K562 (cell line): ENCODE measurements around the gene IL20RA. TPM values are rescaled to one million over a fixed set of nuclear protein-coding genes. Genes with fewer than 3 reads are reported as not detected.

Experiments
- ATAC-seq: fragments of 200-7000 bp; cut with Tn5 transposase; 3 replicates; pipeline ENCODE4 v1.9.1; 2020; ENCODE audit warnings: moderate library complexity
- BruUV-seq: library from RNA; stranded (reverse); fragments of 400-500 nt; replicated peaks from 2 replicates; lab custom pipeline; 2021; lab: Mats Ljungman, UMichigan
- CTCF ChIA-PET: fragments of 300-600 bp; formaldehyde crosslinking; extraction: SDS; loops from one replicate; lab custom pipeline; 2021; ENCODE audit warnings: low intra/inter-chr PET ratio; lab: Yijun Ruan, JAX
- POLR2A ChIA-PET: fragments of 300-600, 350-650 bp; sonication (Branson Sonifier 250); formaldehyde crosslinking; extraction: SDS; loops from one replicate; lab custom pipeline; 2021; ENCODE audit warnings: antibody characterized with exemption, inconsistent platforms; lab: Yijun Ruan, JAX
- DNase-seq, 4 experiments: peaks; one replicate each; pipeline versions ENCODE4 v3.0.0 to v3.0.0-alpha.2; 2011 to 2018; ENCODE audit warnings: low spot score in 3 of 4, mixed read lengths in 3 of 4; ENCODE audit errors: extremely low read depth in 1 of 4
- FAIRE-seq: peaks from 2 replicates; lab custom pipeline; 2011; peaks lifted over from hg19 to GRCh38; lab: Jason Lieb, UNC
- H2AFZ ChIP-seq: 2 replicates; pipeline ENCODE4 v1.6.0; 2011; ENCODE audit warnings: low read depth, low read length, control low read depth, inconsistent platforms
- H3K27ac ChIP-seq: fragments of 200-600 bp; 3 replicates; pipeline ENCODE4 v1.8.0; 2011; ENCODE audit warnings: low read depth, mild to moderate bottlenecking, control low read depth, inconsistent platforms, low read length, moderate library complexity, mixed read lengths; ENCODE audit errors: extremely low read depth
- H3K27me3 ChIP-seq, 2 experiments: fragments of 300-600 bp in 1 of 2; 2 replicates in 1 of 2; 3 replicates in 1 of 2; pipeline versions ENCODE4 v1.6.0 to v1.8.0; 2011; ENCODE audit warnings: inconsistent platforms in 2 of 2, low read length in 2 of 2, mild to moderate bottlenecking in 1 of 2, mixed read lengths in 1 of 2, moderate library complexity in 1 of 2; ENCODE audit not compliant: control insufficient read depth in 2 of 2, insufficient read depth in 2 of 2
- H3K36me3 ChIP-seq: fragments of 300-600 bp; 3 replicates; pipeline ENCODE4 v1.8.0; 2011; ENCODE audit warnings: mild to moderate bottlenecking, low read length, inconsistent platforms; ENCODE audit not compliant: control insufficient read depth, insufficient read depth
- H3K4me1 ChIP-seq, 2 experiments: fragments of 200-600 bp in 1 of 2; replicated peaks in 1 of 2; 2 replicates in 1 of 2; 3 replicates in 1 of 2; pipeline versions ENCODE4 v1.5.1 to v1.8.0; 2011; ENCODE audit warnings: inconsistent platforms in 2 of 2, low read length in 2 of 2, mild to moderate bottlenecking in 1 of 2, mixed read lengths in 1 of 2, moderate library complexity in 1 of 2; ENCODE audit not compliant: control insufficient read depth in 2 of 2, insufficient read depth in 2 of 2
- H3K4me2 ChIP-seq: 2 replicates; pipeline ENCODE4 v1.6.1; 2011; ENCODE audit warnings: low read length, control low read depth, inconsistent platforms, mixed read lengths; ENCODE audit not compliant: insufficient read depth
- H3K4me3 ChIP-seq: fragments of 200-600 bp; sonication (generic), shearing (Covaris generic); 2 replicates; pipeline ENCODE4 v1.5.1; 2016; ENCODE audit warnings: control low read depth, inconsistent platforms
- H3K79me2 ChIP-seq: fragments of 200-600 bp; 3 replicates; pipeline ENCODE4 v1.8.0; 2011; ENCODE audit warnings: low read length, inconsistent platforms; ENCODE audit not compliant: control insufficient read depth, insufficient read depth
- H3K9ac ChIP-seq, 2 experiments: 2 replicates each; pipeline versions ENCODE4 v1.6.0 to v1.6.1; 2011; ENCODE audit warnings: low read depth in 2 of 2, low read length in 2 of 2, control low read depth in 1 of 2, inconsistent platforms in 1 of 2, mild to moderate bottlenecking in 1 of 2, mixed read lengths in 1 of 2; ENCODE audit not compliant: insufficient read depth in 1 of 2
- H3K9me1 ChIP-seq: one replicate; pipeline ENCODE4 v1.6.0; 2011; ENCODE audit warnings: inconsistent platforms, mild to moderate bottlenecking, low read length, moderate library complexity; ENCODE audit not compliant: control insufficient read depth, insufficient read depth
- H3K9me3 ChIP-seq: replicated peaks from 2 replicates; pipeline ENCODE4 v1.5.1; 2011; ENCODE audit warnings: low read depth, low read length, inconsistent platforms; ENCODE audit not compliant: control insufficient read depth, insufficient read depth
- H4K20me1 ChIP-seq: replicated peaks from 2 replicates; pipeline ENCODE4 v1.6.1; 2011; ENCODE audit warnings: low read length, inconsistent platforms, mixed read lengths; ENCODE audit not compliant: control insufficient read depth, insufficient read depth
- C11orf30 ChIP-seq: fragments of 450-650 bp; IDR thresholded peaks from 2 replicates; pipeline ENCODE4 v1.6.1; 2016; ENCODE audit warnings: low read depth, mild to moderate bottlenecking
- CEBPG ChIP-seq, 3 experiments: fragments of 200-800 bp in 1 of 3; sonication (Bioruptor generic) in 1 of 3; sonication (generic) in 1 of 3; formaldehyde crosslinking in 1 of 3; IDR thresholded peaks in 2 of 3; conservative IDR thresholded peaks in 1 of 3; 2 replicates each; pipeline versions ENCODE4 v1.6.1 to v1.8.0; 2016 to 2022; ENCODE audit warnings: missing compliant biosample characterization in 2 of 3, missing genetic modification characterization in 2 of 3, mild to moderate bottlenecking in 1 of 3, missing genetic modification reagents in 1 of 3
- CHD2 ChIP-seq: IDR thresholded peaks from 2 replicates; pipeline ENCODE4 v1.6.1; 2011; ENCODE audit warnings: low read depth, low read length
- DMBX1 ChIP-seq: fragments of 250-450 bp; sonication (Bioruptor Pico); IDR thresholded peaks from 2 replicates; pipeline ENCODE4 v1.8.0; 2022; ENCODE audit warnings: inconsistent platforms, mild to moderate bottlenecking, moderate library complexity, borderline replicate concordance
- FOS ChIP-seq: IDR thresholded peaks from 3 replicates; pipeline ENCODE4 v1.6.1; 2011; ENCODE audit not compliant: insufficient read length; ENCODE audit errors: extremely low read depth
- IRF1 ChIP-seq: sonication (generic); formaldehyde crosslinking; IDR thresholded peaks from 2 replicates; pipeline ENCODE4 v1.8.0; 2022; ENCODE audit warnings: missing genetic modification reagents, mild to moderate bottlenecking, borderline replicate concordance
- MAFF ChIP-seq: IDR thresholded peaks from 2 replicates; pipeline ENCODE4 v1.6.1; 2012; ENCODE audit warnings: low read length, improper control_type of control experiment
- MAFG ChIP-seq: fragments of 450-650 bp; conservative IDR thresholded peaks from 2 replicates; pipeline ENCODE4 v1.6.1; 2016; ENCODE audit warnings: missing genetic modification characterization, missing compliant biosample characterization
- MAFK ChIP-seq: IDR thresholded peaks from 2 replicates; pipeline ENCODE4 v1.6.1; 2011; ENCODE audit warnings: low read length, improper control_type of control experiment
- SRSF7 ChIP-seq: fragments of 200-400 bp; formaldehyde crosslinking; optimal IDR thresholded peaks from 2 replicates; pipeline ENCODE3; 2017; ENCODE audit warnings: mild to moderate bottlenecking, low read depth, low read length
- ZNF316 ChIP-seq: fragments of 450-650 bp; IDR thresholded peaks from 2 replicates; pipeline ENCODE4 v1.6.1; 2016
- ZNF583 ChIP-seq: fragments of 250-450 bp; sonication (Bioruptor Pico); IDR thresholded peaks from 2 replicates; pipeline ENCODE4 v1.4.0; 2020
- WGBS: fragments of 100-300 bp; shearing (Covaris generic); methylation state at CpG from one replicate; pipeline ENCODE4 v1.1.6; 2016; ENCODE audit warnings: low coverage, mixed read lengths; ENCODE audit not compliant: insufficient coverage; ENCODE audit errors: missing lambda C conversion rate; 5-methylcytosine and 5-hydroxymethylcytosine counted together
- in situ Hi-C: fragments of 300-500 bp; cut with MboI; formaldehyde crosslinking; loops from 4 replicates; pipeline ENCODE4 v1.15.0; 2018; ENCODE audit warnings: inconsistent platforms, mixed read lengths
- intact Hi-C: fragments of 100-400 bp; cut with micrococcal nuclease; formaldehyde crosslinking; loops from 2 replicates; pipeline ENCODE4 v1.14.2; 2022
- polyA plus RNA-seq, 8 experiments: library from polyadenylated mRNA; depleted of rRNA in 4 of 8; stranded (reverse) in 5 of 8; unstranded in 3 of 8; fragments of >200 nt; fragmentation: Nextera tagmentation in 2 of 8; fragmentation: Illumina TruSeq in 1 of 8; extraction: Ambion mirVana in 2 of 8; extraction: Trizol in 1 of 8; gene quantifications; 2 replicates each; pipeline versions ENCODE4 v1.2.1 to v1.2.3, GENCODE V29; 2011 to 2014; ENCODE audit warnings: inconsistent platforms in 1 of 8, missing spikeins in 1 of 8
- total RNA-seq, 7 experiments: library from RNA; depleted of rRNA in 6 of 7; stranded (reverse); fragments of >200 nt in 6 of 7; fragmentation: Illumina TruSeq in 2 of 7; extraction: Trizol in 2 of 7; gene quantifications; 2 replicates each; pipeline versions ENCODE4 v1.2.1 to v1.2.3, GENCODE V29; 2011 to 2021; ENCODE audit warnings: low replicate concordance in 1 of 7
- TF ChIP-seq, protein P1 (sequence below): fragments of 250-450 bp; sonication (Bioruptor Pico); IDR thresholded peaks from 2 replicates; pipeline ENCODE4 v1.6.1; 2021; ENCODE audit warnings: mild to moderate bottlenecking
- TF ChIP-seq, protein P2 (sequence below): fragments of 200-800 bp; sonication (Bioruptor generic); IDR thresholded peaks from 2 replicates; pipeline ENCODE4 v1.6.1; 2017; ENCODE audit warnings: missing genetic modification characterization, missing compliant biosample characterization
- TF ChIP-seq, protein P3 (sequence below): fragments of 450-650 bp; IDR thresholded peaks from 2 replicates; pipeline ENCODE4 v1.7.0; 2016; ENCODE audit warnings: borderline replicate concordance

IL20RA gene
- total and polyA plus RNA-seq, 9 of the 15 experiments (the other 6 are each of a cell fraction or from before 2014, with no cell fraction given), result not detected

GRCh38 chr6:136952714-136953260, 92.0 kb downstream of the IL20RA start (continued):
- TF ChIP-seq IRF1 (CRISPR knock-in tag), result no peak
- peak; percentile 48 for TF ChIP-seq CEBPG (CRISPR knock-in tag; IDR thresholded peaks at IDR 0.05)
- no peak for TF ChIP-seq CEBPG (tag; conservative IDR thresholded peaks at IDR 0.05 in 1 of 2, IDR thresholded peaks at IDR 0.05 in 1 of 2)
- TF ChIP-seq CHD2, result no peak
- TF ChIP-seq, all 486 proteins: peak for 4

DNA sequence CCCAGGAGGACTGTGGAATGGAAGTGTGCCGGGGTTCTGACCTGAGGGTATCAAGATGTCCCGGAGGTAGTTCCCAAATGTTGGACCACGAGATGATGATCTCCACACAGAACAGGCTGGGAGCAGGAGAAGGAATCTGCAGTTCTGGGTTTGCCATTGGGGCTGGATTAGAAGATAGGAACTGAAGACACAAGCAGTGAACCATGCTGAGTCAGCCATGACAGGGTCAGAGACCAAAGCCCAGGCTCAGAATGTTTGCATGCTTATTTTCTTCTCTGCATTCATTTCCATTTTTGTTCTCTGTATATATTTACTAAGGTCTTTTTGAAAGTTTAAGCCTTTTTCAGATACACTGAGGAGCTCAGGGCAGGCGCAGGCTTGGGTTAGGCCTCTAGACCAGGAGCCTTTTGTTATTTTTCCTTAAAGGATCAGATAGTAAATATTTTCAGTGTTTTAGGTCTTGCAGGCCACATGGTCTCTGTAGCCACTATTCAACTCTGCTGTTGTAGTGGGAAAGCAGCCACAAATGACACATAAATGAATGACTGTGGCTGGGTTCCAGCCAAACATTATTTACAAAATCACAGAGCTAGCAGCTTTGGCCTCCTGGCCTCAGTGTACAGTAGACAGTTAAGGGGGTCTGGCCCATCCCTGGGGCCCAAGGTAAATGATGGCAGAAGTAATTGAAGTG, 94.2 kb downstream of the IL20RA start:
- Histone ChIP-seq H3K36me3 (no peaks in the 10 kb centered on the region), H3K27ac (peak overlapping the region; percentile 15; the same call in 1 of the 3 replicates), H2AFZ (peak overlapping the region; percentile 84), H3K9ac (no peak overlapping the region), H3K79me2 (no peaks in the 10 kb centered on the region), H3K9me3 (no peaks in the 10 kb centered on the region), H4K20me1 (no peaks in the 10 kb centered on the region), H3K4me2 (no peak overlapping the region), H3K9me1 (no peaks in the 10 kb centered on the region), H3K4me1 (peaks cover 0 to 4% of the 10 kb centered on the region in 2 experiments; a peak in 1 of 5 replicates), H3K4me3 (no peak overlapping the region), H3K27me3 (no peaks in the 10 kb centered on the region; a peak in 1 of 5 replicates)
- DNase-seq (peak in 1 of 4 experiments; percentile 38), ATAC-seq (peak; percentile 79), FAIRE-seq (no peak)
- 14% methylated on average over 4 of the region's 4 CpGs for WGBS
- in situ Hi-C loops, result no loop called here
- intact Hi-C loops, result no loop called here
- BruUV-seq, result no TSS peak
- CTCF ChIA-PET, result no interaction called here
- POLR2A ChIA-PET, result interaction anchor here (1.3 kb wide), 1 partner anchor 9 kb away, joined by 3 read pairs; no protein-coding TSS in a partner anchor
- TF ChIP-seq, protein P1, sequence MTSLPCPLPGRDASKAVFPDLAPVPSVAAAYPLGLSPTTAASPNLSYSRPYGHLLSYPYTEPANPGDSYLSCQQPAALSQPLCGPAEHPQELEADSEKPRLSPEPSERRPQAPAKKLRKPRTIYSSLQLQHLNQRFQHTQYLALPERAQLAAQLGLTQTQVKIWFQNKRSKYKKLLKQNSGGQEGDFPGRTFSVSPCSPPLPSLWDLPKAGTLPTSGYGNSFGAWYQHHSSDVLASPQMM (CRISPR knock-in tag), result no peak
- TF ChIP-seq SRSF7 (no peak), FOS (no peak), MAFG (tag) (peak; percentile 68), ZNF583 (peak; percentile 25; the same call in 1 of the 2 replicates), DMBX1 (CRISPR knock-in tag) (0 out of 2 replicates have a peak, but pooled peaks have one; percentile 36), ZNF316 (peak; percentile 82), MAFK (peak; percentile 42; the same call in 1 of the 2 replicates), MAFF (peak; percentile 17; the same call in 1 of the 2 replicates), C11orf30 (peak; percentile 81)
- TF ChIP-seq, protein P2, sequence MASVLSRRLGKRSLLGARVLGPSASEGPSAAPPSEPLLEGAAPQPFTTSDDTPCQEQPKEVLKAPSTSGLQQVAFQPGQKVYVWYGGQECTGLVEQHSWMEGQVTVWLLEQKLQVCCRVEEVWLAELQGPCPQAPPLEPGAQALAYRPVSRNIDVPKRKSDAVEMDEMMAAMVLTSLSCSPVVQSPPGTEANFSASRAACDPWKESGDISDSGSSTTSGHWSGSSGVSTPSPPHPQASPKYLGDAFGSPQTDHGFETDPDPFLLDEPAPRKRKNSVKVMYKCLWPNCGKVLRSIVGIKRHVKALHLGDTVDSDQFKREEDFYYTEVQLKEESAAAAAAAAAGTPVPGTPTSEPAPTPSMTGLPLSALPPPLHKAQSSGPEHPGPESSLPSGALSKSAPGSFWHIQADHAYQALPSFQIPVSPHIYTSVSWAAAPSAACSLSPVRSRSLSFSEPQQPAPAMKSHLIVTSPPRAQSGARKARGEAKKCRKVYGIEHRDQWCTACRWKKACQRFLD (CRISPR knock-in tag), result peak; percentile 50; the same call in 1 of the 2 replicates
- TF ChIP-seq, protein P3, sequence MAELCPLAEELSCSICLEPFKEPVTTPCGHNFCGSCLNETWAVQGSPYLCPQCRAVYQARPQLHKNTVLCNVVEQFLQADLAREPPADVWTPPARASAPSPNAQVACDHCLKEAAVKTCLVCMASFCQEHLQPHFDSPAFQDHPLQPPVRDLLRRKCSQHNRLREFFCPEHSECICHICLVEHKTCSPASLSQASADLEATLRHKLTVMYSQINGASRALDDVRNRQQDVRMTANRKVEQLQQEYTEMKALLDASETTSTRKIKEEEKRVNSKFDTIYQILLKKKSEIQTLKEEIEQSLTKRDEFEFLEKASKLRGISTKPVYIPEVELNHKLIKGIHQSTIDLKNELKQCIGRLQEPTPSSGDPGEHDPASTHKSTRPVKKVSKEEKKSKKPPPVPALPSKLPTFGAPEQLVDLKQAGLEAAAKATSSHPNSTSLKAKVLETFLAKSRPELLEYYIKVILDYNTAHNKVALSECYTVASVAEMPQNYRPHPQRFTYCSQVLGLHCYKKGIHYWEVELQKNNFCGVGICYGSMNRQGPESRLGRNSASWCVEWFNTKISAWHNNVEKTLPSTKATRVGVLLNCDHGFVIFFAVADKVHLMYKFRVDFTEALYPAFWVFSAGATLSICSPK, result no peak
